Smooth muscle cell (in vitro differentiated cells): Measurements from ENCODE around the gene SHLD3. TPM values are rescaled to one million over a fixed set of nuclear protein-coding genes. Genes with fewer than 3 reads are reported as not detected.
"Not testable (repeated sequence)": the region's sequence is repeated elsewhere in the genome, so short reads cannot be mapped to it uniquely, and the experiment has no call there.

Source experiments
- DNase-seq: peaks from one replicate; lab custom pipeline; 2025; ENCODE audit not compliant: unreplicated experiment; lab: John Stamatoyannopoulos, UW
- H2AFZ ChIP-seq: fragments of 200-600 bp; sonication (generic); 2 replicates; pipeline ENCODE4 v1.6.0; 2016; ENCODE audit warnings: antibody characterized with exemption, low read depth, mild to moderate bottlenecking
- H3F3A ChIP-seq: fragments of 200-600 bp; sonication (generic); 2 replicates; pipeline ENCODE4 v1.6.0; 2017; ENCODE audit warnings: antibody characterized with exemption, low read depth
- H3K27ac ChIP-seq: fragments of 200-600 bp; sonication (generic); 2 replicates; pipeline ENCODE4 v1.5.1; 2016; ENCODE audit warnings: low read depth, mild to moderate bottlenecking
- H3K27me3 ChIP-seq: fragments of 200-600 bp; sonication (generic); 2 replicates; pipeline ENCODE4 v1.6.1; 2016; ENCODE audit warnings: low read depth, mild to moderate bottlenecking
- H3K36me3 ChIP-seq: fragments of 200-600 bp; sonication (generic); 2 replicates; pipeline ENCODE4 v1.5.1; 2016; ENCODE audit warnings: low read depth
- H3K4me1 ChIP-seq: fragments of 200-600 bp; sonication (generic); 2 replicates; pipeline ENCODE4 v1.5.1; 2016; ENCODE audit warnings: low read depth
- H3K4me2 ChIP-seq: fragments of 200-600 bp; sonication (generic); 2 replicates; pipeline ENCODE4 v1.6.0; 2016; ENCODE audit warnings: mild to moderate bottlenecking
- H3K4me3 ChIP-seq: fragments of 200-600 bp; sonication (generic); 2 replicates; pipeline ENCODE4 v1.5.1; 2016; ENCODE audit warnings: mild to moderate bottlenecking
- H3K79me2 ChIP-seq: fragments of 200-600 bp; sonication (generic); 2 replicates; pipeline ENCODE4 v1.6.0; 2016; ENCODE audit warnings: low read depth, mild to moderate bottlenecking
- H3K9ac ChIP-seq: fragments of 200-600 bp; sonication (generic); 2 replicates; pipeline ENCODE4 v1.6.0; 2016; ENCODE audit warnings: low read depth
- H3K9me3 ChIP-seq: fragments of 200-600 bp; sonication (generic); replicated peaks from 2 replicates; pipeline ENCODE4 v1.5.1; 2016; ENCODE audit warnings: low read depth
- H4K20me1 ChIP-seq: fragments of 200-600 bp; sonication (generic); 2 replicates; pipeline ENCODE4 v1.6.0; 2016; ENCODE audit warnings: low read depth
- CTCF ChIP-seq: fragments of 200-600 bp; sonication (generic); IDR thresholded peaks from 2 replicates; pipeline ENCODE4 v1.5.1; 2017; ENCODE audit warnings: borderline replicate concordance, mild to moderate bottlenecking, antibody characterized with exemption; ENCODE audit not compliant: insufficient read depth, poor library complexity, severe bottlenecking
- WGBS: methylation state at CpG from one replicate; pipeline ENCODE4 v1.1.7; 2016; ENCODE audit warnings: low lambda C conversion rate; 5-methylcytosine and 5-hydroxymethylcytosine counted together
- polyA plus RNA-seq: library from polyadenylated mRNA; unstranded; fragments of >200 nt; fragmentation: Nextera tagmentation; extraction: Ambion mirVana; gene quantifications from 2 replicates; pipeline ENCODE4 v1.2.1, GENCODE V29; 2016
- total RNA-seq: library from RNA; depleted of rRNA; stranded (reverse); fragments of >200 nt; gene quantifications from 2 replicates; pipeline ENCODE4 v1.2.3, GENCODE V29; 2014

The SHLD3 gene
- total and polyA plus RNA-seq, 2 experiments from 2014 or later: 0.91 to 3.1 TPM

DNA sequence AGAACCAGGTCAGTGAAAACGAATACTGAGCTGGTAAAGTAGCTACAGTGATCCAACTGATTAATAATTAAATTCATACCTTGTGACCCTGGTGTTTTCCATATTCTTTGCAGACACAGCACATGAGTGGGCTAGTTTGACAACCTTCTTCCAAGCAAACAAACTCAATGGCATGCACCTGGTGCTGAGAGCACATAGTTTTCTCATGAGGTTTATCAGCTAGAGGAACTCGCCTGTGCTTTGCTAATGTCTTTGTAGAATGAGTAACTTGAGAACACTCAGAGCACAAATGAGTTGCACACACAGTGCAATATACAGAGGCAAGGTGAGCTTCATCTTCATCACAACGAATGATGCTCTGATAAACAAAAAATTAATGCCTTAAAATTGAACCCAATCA, 13.3 kb upstream of the SHLD3 start:
- Histone ChIP-seq H3K4me3 (no peak overlapping the region), H3K27ac (peak overlapping the region; percentile 52), H4K20me1 (peaks cover 20% of the 10 kb centered on the region), H3K4me1 (no peaks in the 10 kb centered on the region), H3F3A (no peaks in the 10 kb centered on the region), H3K79me2 (peaks cover 13% of the 10 kb centered on the region), H3K36me3 (peaks cover 44% of the 10 kb centered on the region), H3K9ac (no peak overlapping the region), H3K4me2 (no peak overlapping the region), H2AFZ (no peak overlapping the region), H3K27me3 (no peaks in the 10 kb centered on the region), H3K9me3 (no peaks in the 10 kb centered on the region)
- TF ChIP-seq CTCF: no peak
- no peak for DNase-seq
- 78% methylated on average over 3 of the region's 3 CpGs for WGBS

DNA sequence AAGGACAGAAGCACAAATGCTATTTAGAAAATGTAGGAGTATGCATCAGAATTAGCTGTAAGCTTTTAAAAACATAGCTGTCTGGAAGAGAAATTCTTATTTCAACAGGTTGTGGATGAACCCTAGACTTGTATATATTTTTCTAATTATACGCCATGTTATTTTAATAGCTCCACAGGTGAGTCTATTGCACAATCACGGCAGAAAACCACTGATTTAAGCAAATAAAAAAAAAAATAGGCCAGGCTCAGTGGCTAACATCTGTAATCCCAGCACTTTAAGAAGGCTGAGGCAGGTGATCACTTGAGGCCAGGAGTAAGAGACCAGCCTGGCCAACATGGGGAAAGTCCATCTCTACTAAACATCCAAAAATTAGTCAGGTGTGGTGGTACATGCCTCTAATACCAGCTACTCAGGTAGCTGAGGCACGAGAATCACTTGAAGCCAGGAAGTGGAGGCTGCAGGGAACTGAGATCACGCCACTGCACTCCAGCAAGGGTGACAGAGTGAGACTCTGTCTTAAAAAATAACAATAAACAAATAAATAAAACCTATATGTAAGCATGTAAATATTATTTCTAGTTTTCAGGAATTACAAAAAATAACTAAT, 12.4 kb upstream of the SHLD3 start:
- WGBS: 97% methylated on average over 4 of the region's 4 CpGs
- peak overlapping the region; percentile 52 for H3K27ac ChIP-seq
- H2AFZ ChIP-seq: no peak overlapping the region
- H4K20me1 ChIP-seq: peaks cover 20% of the 10 kb centered on the region
- H3K4me3 ChIP-seq: no peak overlapping the region
- TF ChIP-seq CTCF: no peak
- no peaks in the 10 kb centered on the region for H3K27me3 ChIP-seq
- peaks cover 22% of the 10 kb centered on the region for H3K79me2 ChIP-seq
- no peak for DNase-seq
- H3K4me1 ChIP-seq: no peaks in the 10 kb centered on the region
- H3K9ac ChIP-seq: no peak overlapping the region
- no peaks in the 10 kb centered on the region for H3K9me3 ChIP-seq
- H3K4me2 ChIP-seq: no peak overlapping the region
- H3F3A ChIP-seq: no peaks in the 10 kb centered on the region
- H3K36me3 ChIP-seq: peaks cover 37% of the 10 kb centered on the region

GRCh38 chr5:65620021-65620420, 4.8 kb upstream of the SHLD3 start:
- Histone ChIP-seq H3K79me2 (peaks cover 86% of the 10 kb centered on the region), H3F3A (no peaks in the 10 kb centered on the region), H3K9ac (no peak overlapping the region), H3K4me3 (no peak overlapping the region), H3K27ac (no peak overlapping the region), H2AFZ (no peak overlapping the region), H3K9me3 (no peaks in the 10 kb centered on the region), H3K4me2 (no peak overlapping the region), H3K27me3 (no peaks in the 10 kb centered on the region), H4K20me1 (peaks cover 33% of the 10 kb centered on the region), H3K36me3 (no peaks in the 10 kb centered on the region), H3K4me1 (peaks cover 11% of the 10 kb centered on the region)
- no peak for TF ChIP-seq CTCF
- WGBS: 96% methylated on average over 4 of the region's 4 CpGs
- DNase-seq: no peak

DNA sequence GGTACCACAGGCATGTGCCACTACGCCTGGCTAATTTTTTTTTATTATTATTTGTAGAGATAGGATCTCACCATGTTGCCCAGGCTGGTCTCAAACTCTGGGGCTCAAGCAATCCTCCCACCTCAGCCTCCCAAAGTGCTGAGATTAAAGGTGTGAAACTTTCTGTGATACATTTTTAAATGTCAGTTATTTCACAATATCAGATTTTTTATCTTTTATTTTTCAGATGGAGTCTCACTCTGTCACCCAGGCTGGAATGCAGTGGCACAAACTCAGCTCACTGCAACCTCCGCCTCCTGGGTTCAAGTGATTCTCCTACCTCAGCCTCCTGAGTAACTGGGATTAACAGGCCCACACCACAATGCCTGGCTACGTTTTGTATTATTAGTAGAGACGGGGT, 2.9 kb upstream of the SHLD3 start:
- H3K36me3 ChIP-seq, H3F3A ChIP-seq, H3K9ac ChIP-seq, H3K27me3 ChIP-seq, H3K4me2 ChIP-seq, H3K9me3 ChIP-seq, DNase-seq, H2AFZ ChIP-seq, H3K27ac ChIP-seq: not testable (repeated sequence)
- H3K4me1 ChIP-seq: peaks cover 19% of the 10 kb centered on the region
- peaks cover 23% of the 10 kb centered on the region for H4K20me1 ChIP-seq
- peaks cover 90% of the 10 kb centered on the region for H3K79me2 ChIP-seq
- H3K4me3 ChIP-seq: peak overlapping the region; percentile 98
- WGBS: 92% methylated on average over 4 of the region's 4 CpGs
